ENCODE data around the gene THSD4.
"Not testable (repeated sequence)": the region's sequence is repeated elsewhere in the genome, so short reads cannot be mapped to it uniquely, and the experiment has no call there.

Gene THSD4

GRCh38 chr15:71718116-71718910, 603.0 kb downstream of the THSD4 start:
- Histone ChIP-seq H3K9me2 (replicated peaks; ENCODE audit: control insufficient read depth, low read length) (no peaks in the 10 kb centered on the region), H3K4me3 (ENCODE audit: low read length) (no peak overlapping the region), H3K27ac (ENCODE audit: low read depth, low read length) (no peak overlapping the region), H3K4me1 (ENCODE audit: control insufficient read depth, low read length) (no peaks in the 10 kb centered on the region), H4K20me1 (ENCODE audit: control insufficient read depth, insufficient read depth, low read depth, low read length) (no peaks in the 10 kb centered on the region), H3K79me2 (ENCODE audit: control insufficient read depth, low read length) (no peaks in the 10 kb centered on the region), H3K9me3 (ENCODE audit: control insufficient read depth, insufficient read depth, low read length) (no peaks in the 10 kb centered on the region), H3K27me3 (ENCODE audit: control insufficient read depth, low read length) (no peaks in the 10 kb centered on the region), H3F3A (ENCODE audit: control insufficient read depth, insufficient read depth) (no peaks in the 10 kb centered on the region), H3K36me3 (ENCODE audit: control insufficient read depth, low read length) (no peaks in the 10 kb centered on the region), H3K4me2 (ENCODE audit: low read length) (no peak overlapping the region)
- TF ChIP-seq CTCF (IDR thresholded peaks at IDR 0.05; ENCODE audit: low read depth, low read length, poor library complexity, severe bottlenecking) (no peak), EZH2phosphoT487 (IDR thresholded peaks at IDR 0.05; ENCODE audit: borderline replicate concordance, low read length) (no peak)

- no peak overlapping the region for H3K27ac ChIP-seq (ENCODE audit: low read depth, low read length)
- H4K20me1 ChIP-seq (ENCODE audit: control insufficient read depth, insufficient read depth, low read depth, low read length): no peaks in the 10 kb centered on the region
- no peaks in the 10 kb centered on the region for H3K4me1 ChIP-seq (ENCODE audit: control insufficient read depth, low read length)
- H3K79me2 ChIP-seq (ENCODE audit: control insufficient read depth, low read length): no peaks in the 10 kb centered on the region
- no peaks in the 10 kb centered on the region for H3K36me3 ChIP-seq (ENCODE audit: control insufficient read depth, low read length)
- H3F3A ChIP-seq (ENCODE audit: control insufficient read depth, insufficient read depth): no peaks in the 10 kb centered on the region
- H3K9me3 ChIP-seq (ENCODE audit: control insufficient read depth, insufficient read depth, low read length): no peaks in the 10 kb centered on the region
- no peaks in the 10 kb centered on the region for H3K27me3 ChIP-seq (ENCODE audit: control insufficient read depth, low read length)
- H3K4me2 ChIP-seq (ENCODE audit: low read length): no peak overlapping the region
- H3K9me2 ChIP-seq (replicated peaks; ENCODE audit: control insufficient read depth, low read length): no peaks in the 10 kb centered on the region
- no peak overlapping the region for H3K4me3 ChIP-seq (ENCODE audit: low read length)
- TF ChIP-seq CTCF (IDR thresholded peaks at IDR 0.05; ENCODE audit: low read depth, low read length, poor library complexity, severe bottlenecking) (no peak), EZH2phosphoT487 (IDR thresholded peaks at IDR 0.05; ENCODE audit: borderline replicate concordance, low read length) (no peak)
Measured at GRCh38 chr15:71723344-71723743, 608.1 kb downstream of the THSD4 start.

- not testable (repeated sequence) for H3F3A ChIP-seq (ENCODE audit: control insufficient read depth, insufficient read depth); H3K4me1 ChIP-seq (ENCODE audit: control insufficient read depth, low read length); H3K27ac ChIP-seq (ENCODE audit: low read depth, low read length); H3K9me3 ChIP-seq (ENCODE audit: control insufficient read depth, insufficient read depth, low read length); H3K4me3 ChIP-seq (ENCODE audit: low read length); H3K9me2 ChIP-seq (replicated peaks; ENCODE audit: control insufficient read depth, low read length); H3K4me2 ChIP-seq (ENCODE audit: low read length); H4K20me1 ChIP-seq (ENCODE audit: control insufficient read depth, insufficient read depth, low read depth, low read length); H3K36me3 ChIP-seq (ENCODE audit: control insufficient read depth, low read length); H3K79me2 ChIP-seq (ENCODE audit: control insufficient read depth, low read length); H3K27me3 ChIP-seq (ENCODE audit: control insufficient read depth, low read length)
Measured at GRCh38 chr15:71725207-71725955, 610.1 kb downstream of the THSD4 start.

GRCh38 chr15:71728881-71729280, 613.6 kb downstream of the THSD4 start:
- H3K79me2 ChIP-seq (ENCODE audit: control insufficient read depth, low read length): no peaks in the 10 kb centered on the region
- H3F3A ChIP-seq (ENCODE audit: control insufficient read depth, insufficient read depth): no peaks in the 10 kb centered on the region
- TF ChIP-seq CTCF (IDR thresholded peaks at IDR 0.05; ENCODE audit: low read depth, low read length, poor library complexity, severe bottlenecking) (no peak), EZH2phosphoT487 (IDR thresholded peaks at IDR 0.05; ENCODE audit: borderline replicate concordance, low read length) (no peak)
- no peaks in the 10 kb centered on the region for H3K4me1 ChIP-seq (ENCODE audit: control insufficient read depth, low read length)
- H3K4me2 ChIP-seq (ENCODE audit: low read length): no peak overlapping the region
- H3K27me3 ChIP-seq (ENCODE audit: control insufficient read depth, low read length): 0 out of 2 replicates have a peak, but pooled peaks cover 3% of the 10 kb centered on the region
- H3K27ac ChIP-seq (ENCODE audit: low read depth, low read length): no peak overlapping the region
- no peaks in the 10 kb centered on the region for H4K20me1 ChIP-seq (ENCODE audit: control insufficient read depth, insufficient read depth, low read depth, low read length)
- H3K4me3 ChIP-seq (ENCODE audit: low read length): no peak overlapping the region
- no peaks in the 10 kb centered on the region for H3K9me2 ChIP-seq (replicated peaks; ENCODE audit: control insufficient read depth, low read length)
- no peaks in the 10 kb centered on the region for H3K36me3 ChIP-seq (ENCODE audit: control insufficient read depth, low read length)
- no peaks in the 10 kb centered on the region for H3K9me3 ChIP-seq (ENCODE audit: control insufficient read depth, insufficient read depth, low read length)
